KOPT-K1 (cell line): ENCODE results near the gene GRIN3B.

ENCODE experiments used
- H3K27ac ChIP-seq: fragments of 200-600 bp; sonication (generic); 2 replicates; pipeline ENCODE4 v1.5.1; 2016; ENCODE audit warnings: antibody characterized with exemption, mild to moderate bottlenecking, low read depth, low read length; ENCODE audit not compliant: poor library complexity, severe bottlenecking
- H3K36me3 ChIP-seq: fragments of 200-600 bp; sonication (generic); 2 replicates; pipeline ENCODE4 v1.5.1; 2017; ENCODE audit warnings: antibody characterized with exemption, mild to moderate bottlenecking, low read length, moderate library complexity; ENCODE audit not compliant: insufficient read depth
- H3K9me3 ChIP-seq: fragments of 200-600 bp; sonication (generic); 2 replicates; pipeline ENCODE4 v1.5.1; 2017; ENCODE audit warnings: antibody characterized with exemption, low read length, mild to moderate bottlenecking; ENCODE audit not compliant: insufficient read depth, poor library complexity, severe bottlenecking

GRIN3B gene

DNA sequence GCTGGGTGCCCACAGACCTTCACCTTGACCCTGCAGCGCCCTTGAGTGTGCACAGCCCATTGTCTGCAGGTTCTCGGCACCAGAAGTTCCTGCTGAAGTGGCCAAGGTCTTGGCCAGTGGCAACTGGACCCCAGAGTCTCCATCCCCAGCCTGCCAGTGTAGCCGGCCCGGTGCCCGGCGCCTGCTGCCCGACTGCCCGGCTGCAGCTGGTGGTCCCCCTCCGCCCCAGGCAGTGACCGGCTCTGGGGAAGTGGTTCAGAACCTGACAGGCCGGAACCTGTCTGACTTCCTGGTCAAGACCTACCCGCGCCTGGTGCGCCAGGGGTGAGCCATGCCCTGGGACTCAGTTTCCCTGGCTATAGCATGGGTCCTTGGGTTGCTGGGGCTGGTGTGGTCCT, 54.8 kb downstream of the GRIN3B start:
- peaks cover 4% of the 10 kb centered on the region; the same call in 1 of the 2 replicates for H3K36me3 ChIP-seq
- no peaks in the 10 kb centered on the region for H3K9me3 ChIP-seq

DNA sequence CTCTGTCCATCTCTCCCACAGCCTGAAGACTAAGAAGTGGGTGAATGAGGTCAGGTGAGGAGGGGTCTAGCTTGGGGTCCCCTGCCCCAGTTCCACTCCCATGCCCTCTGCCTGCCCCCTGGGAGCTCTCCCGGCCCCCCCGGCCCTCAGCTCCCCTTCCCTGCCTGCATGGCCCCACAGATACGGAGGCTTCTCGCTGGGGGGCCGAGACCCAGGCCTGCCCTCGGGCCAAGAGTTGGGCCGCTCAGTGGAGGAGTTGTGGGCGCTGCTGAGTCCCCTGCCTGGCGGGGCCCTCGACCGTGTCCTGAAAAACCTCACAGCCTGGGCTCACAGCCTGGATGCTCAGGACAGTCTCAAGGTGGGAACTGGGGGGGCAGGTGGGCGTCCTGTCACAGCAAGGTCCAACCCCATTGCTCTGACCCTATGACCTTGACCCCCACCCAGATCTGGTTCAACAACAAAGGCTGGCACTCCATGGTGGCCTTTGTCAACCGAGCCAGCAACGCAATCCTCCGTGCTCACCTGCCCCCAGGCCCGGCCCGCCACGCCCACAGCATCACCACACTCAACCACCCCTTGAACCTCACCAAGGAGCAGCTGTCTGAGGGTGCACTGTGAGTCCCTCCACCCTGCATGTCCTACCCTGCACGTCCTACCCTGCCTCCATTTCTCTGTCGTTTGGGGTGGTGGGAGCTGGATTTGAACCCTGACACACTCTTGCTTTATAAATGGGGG, 55.8 kb downstream of the GRIN3B start:
- H3K27ac ChIP-seq, result no peak overlapping the region
- H3K9me3 ChIP-seq, result no peaks in the 10 kb centered on the region
- H3K36me3 ChIP-seq, result peaks cover 4% of the 10 kb centered on the region; the same call in 1 of the 2 replicates

More for the DNA sequence above, 54.8 kb downstream of the GRIN3B start:
- H3K27ac ChIP-seq, result no peak overlapping the region

DNA sequence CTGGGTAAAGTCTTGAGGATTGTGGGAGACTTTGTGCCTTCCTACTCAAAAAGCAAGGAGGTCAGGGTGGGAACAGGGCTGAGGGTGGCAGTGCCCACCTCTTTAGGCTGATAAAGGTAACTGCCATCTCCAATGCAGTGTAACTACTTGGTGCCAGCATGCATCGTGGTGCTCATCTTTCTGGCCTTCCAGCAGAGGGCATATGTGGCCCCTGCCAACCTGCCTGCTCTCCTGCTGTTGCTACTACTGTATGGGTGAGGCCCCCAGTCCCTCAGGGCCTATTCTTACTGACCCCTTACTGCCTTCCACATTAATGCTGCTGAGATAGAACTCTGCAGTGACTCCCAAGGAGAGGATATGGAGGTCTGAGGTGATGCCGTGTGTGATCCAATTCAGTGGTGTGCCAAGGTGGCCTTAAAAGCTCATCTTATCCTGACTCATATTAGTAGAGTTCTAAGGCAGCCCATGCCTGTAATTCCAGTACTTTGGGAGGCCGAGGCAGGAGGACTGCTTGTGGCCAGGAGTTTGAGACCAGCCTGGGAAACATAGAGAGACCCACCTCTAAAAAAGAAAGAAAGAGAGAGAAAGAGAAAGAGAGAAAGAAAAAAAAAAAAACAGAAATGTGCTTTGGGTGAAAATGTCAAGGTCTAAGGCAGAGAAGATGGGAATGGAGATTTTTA, 57.1 kb downstream of the GRIN3B start:
- Histone ChIP-seq H3K27ac (peak overlapping the region; percentile 68), H3K9me3 (no peaks in the 10 kb centered on the region), H3K36me3 (peaks cover 4% of the 10 kb centered on the region; the same call in 1 of the 2 replicates)

DNA sequence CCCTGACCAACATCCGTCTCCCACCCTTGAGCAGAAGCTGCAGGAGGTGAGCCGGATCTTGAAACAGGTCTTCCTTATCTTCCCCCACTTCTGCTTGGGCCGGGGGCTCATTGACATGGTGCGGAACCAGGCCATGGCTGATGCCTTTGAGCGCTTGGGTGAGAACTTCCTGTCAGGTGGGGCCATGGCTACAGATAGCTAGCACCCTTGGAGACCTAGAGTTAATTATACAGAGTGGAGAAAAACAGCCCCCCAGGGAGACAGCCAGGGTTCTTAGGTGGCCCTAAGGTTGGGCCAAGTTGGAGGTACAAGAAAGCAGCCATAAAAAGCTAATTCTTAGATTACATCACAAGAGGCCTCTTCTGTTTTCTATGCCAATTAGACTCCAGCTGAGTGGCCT, 57.9 kb downstream of the GRIN3B start:
- H3K36me3 ChIP-seq, result peaks cover 4% of the 10 kb centered on the region; the same call in 1 of the 2 replicates
- peak overlapping the region; percentile 68 for H3K27ac ChIP-seq
- no peaks in the 10 kb centered on the region for H3K9me3 ChIP-seq
